Fibroblast of mammary gland (primary cell): ENCODE results near the gene DENND2A.
"Not testable (repeated sequence)": the region's sequence is repeated elsewhere in the genome, so short reads cannot be mapped to it uniquely, and the experiment has no call there.

Source experiments
- DNase-seq: peaks from one replicate; pipeline ENCODE4 v3.0.0-alpha.2; 2010; ENCODE audit warnings: low read depth
- H3K4me3 ChIP-seq: 2 replicates; pipeline ENCODE4 v1.5.1; 2011; ENCODE audit warnings: low read depth, mild to moderate bottlenecking, low read length, moderate library complexity; ENCODE audit not compliant: control insufficient read depth
- TF ChIP-seq, protein P1 (sequence below): conservative IDR thresholded peaks from 2 replicates; pipeline ENCODE4 v1.5.1; 2011; ENCODE audit warnings: low read depth, low read length, inconsistent platforms; ENCODE audit not compliant: control insufficient read depth, insufficient read depth

DENND2A gene

DNA sequence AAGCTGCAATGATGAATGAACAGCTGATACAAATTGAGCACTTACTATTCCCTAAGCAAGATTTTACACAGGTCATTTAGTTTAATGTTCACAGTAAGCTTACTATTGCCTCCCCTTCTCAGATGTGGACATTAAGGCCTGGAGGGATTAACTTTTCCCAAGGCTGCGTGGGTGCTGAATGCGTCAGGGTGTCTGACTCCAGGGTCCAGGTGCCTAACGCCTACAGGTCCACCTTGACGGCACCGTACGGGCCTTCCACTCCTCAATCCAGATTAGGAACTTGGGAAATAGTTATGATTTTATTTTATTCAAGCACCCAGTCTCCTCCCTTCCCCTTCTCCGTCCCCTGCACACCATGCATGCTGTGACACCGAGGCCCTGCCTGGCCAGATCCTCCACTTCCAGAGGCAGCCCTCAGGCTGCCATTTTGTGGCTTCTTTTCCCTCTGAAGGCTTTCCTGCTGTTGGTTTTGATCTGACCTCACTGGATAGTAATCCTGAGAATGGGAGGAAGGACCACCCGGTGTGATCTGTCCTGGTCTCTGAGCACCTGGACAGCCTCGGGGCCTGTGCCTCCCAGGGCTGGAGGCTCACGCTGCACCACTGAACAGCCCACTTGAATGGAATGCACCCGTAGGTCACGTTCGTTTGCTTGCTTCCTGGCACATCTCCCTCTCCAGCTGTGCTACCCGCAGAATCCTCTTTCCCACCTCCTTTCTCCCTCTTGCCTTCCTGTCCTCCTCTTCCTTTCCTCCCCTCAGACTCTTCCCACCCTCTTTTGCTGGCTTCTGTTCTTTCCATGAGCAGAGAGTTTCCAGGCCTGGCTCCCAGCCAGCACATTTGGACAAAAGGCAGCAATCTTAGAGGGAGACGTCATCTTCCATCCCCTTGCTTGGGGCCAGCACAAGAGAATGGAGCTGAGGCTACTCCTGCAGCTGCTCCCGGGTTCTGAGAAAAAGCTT, 14.4 kb downstream of the DENND2A start:
- DNase-seq: peak; percentile 93

GRCh38 chr7:140625192-140625558, 15.4 kb downstream of the DENND2A start:
- not testable (repeated sequence) for H3K4me3 ChIP-seq, DNase-seq

More for the DNA sequence above, 14.4 kb downstream of the DENND2A start:
- no peak overlapping the region for H3K4me3 ChIP-seq
- TF ChIP-seq, protein P1, sequence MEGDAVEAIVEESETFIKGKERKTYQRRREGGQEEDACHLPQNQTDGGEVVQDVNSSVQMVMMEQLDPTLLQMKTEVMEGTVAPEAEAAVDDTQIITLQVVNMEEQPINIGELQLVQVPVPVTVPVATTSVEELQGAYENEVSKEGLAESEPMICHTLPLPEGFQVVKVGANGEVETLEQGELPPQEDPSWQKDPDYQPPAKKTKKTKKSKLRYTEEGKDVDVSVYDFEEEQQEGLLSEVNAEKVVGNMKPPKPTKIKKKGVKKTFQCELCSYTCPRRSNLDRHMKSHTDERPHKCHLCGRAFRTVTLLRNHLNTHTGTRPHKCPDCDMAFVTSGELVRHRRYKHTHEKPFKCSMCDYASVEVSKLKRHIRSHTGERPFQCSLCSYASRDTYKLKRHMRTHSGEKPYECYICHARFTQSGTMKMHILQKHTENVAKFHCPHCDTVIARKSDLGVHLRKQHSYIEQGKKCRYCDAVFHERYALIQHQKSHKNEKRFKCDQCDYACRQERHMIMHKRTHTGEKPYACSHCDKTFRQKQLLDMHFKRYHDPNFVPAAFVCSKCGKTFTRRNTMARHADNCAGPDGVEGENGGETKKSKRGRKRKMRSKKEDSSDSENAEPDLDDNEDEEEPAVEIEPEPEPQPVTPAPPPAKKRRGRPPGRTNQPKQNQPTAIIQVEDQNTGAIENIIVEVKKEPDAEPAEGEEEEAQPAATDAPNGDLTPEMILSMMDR: no peak

GRCh38 chr7:140624392-140625191, 16.0 kb downstream of the DENND2A start:
- no peak overlapping the region for H3K4me3 ChIP-seq
- DNase-seq: no peak
- TF ChIP-seq, protein P1: no peak

- no peak overlapping the region for H3K4me3 ChIP-seq
- TF ChIP-seq, protein P1: no peak
- no peak for DNase-seq
Observed at GRCh38 chr7:140623980-140624379, 16.6 kb downstream of the DENND2A start.

- TF ChIP-seq, protein P1: no peak
- DNase-seq: peak; percentile 41
- H3K4me3 ChIP-seq: no peak overlapping the region
Observed at GRCh38 chr7:140621401-140622021, 19.1 kb downstream of the DENND2A start.

GRCh38 chr7:140619915-140620510, 20.6 kb downstream of the DENND2A start:
- not testable (repeated sequence) for DNase-seq, H3K4me3 ChIP-seq

DNA sequence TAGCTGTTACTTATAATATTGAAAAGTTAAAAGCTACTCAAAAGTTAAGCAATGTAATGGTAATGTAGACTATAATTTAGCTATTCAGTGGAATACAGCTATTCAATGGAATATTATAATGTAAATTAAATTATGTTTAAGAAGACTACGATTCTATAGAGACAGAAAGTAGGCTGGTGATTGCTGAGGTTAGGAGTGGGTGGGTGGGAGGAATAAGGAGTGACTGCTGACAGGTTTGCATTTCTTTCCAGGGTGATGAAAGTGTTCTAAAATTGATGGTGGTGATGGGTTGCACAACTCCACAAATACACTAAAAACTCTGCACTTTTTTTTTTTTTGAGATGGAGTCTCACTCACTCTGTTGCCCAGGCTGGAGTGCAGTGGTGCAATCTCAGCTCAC, 21.4 kb downstream of the DENND2A start:
- no peak for DNase-seq

More for the DNA sequence above, 21.4 kb downstream of the DENND2A start:
- TF ChIP-seq, protein P1: no peak
- no peak overlapping the region for H3K4me3 ChIP-seq
